Measurements from ENCODE around the gene YPEL2.

The YPEL2 gene

GRCh38 chr17:59397316-59398073, 66.0 kb downstream of the YPEL2 start:
- ChIA-PET POLR2A (no interaction called here), CTCF (interaction anchor here (0.6 to 1.4 kb wide), 2 partner anchors 68 to 352 kb away, joined by 3 read pairs; no protein-coding TSS in a partner anchor)
- Histone ChIP-seq H3K27ac (ENCODE audit: extremely low read depth, low read depth, low read length) (no peak overlapping the region), H3K4me1 (ENCODE audit: control insufficient read depth, insufficient read depth, low read length) (no peaks in the 10 kb centered on the region), H3K4me3 (ENCODE audit: low read depth, low read length) (no peak overlapping the region), H3K9me3 (ENCODE audit: control insufficient read depth, insufficient read depth, low read depth, low read length) (no peaks in the 10 kb centered on the region), H3K36me3 (ENCODE audit: control insufficient read depth in 2 of 2, insufficient read depth in 1 of 2, low read length in 2 of 2) (peaks cover 0 to 11% of the 10 kb centered on the region in 2 experiments; a peak in 1 of 3 replicates)
- TF ChIP-seq ZNF639 (tag by site-specific recombination; IDR thresholded peaks at IDR 0.05) (no peak), ZNF830 (tag by site-specific recombination; IDR thresholded peaks at IDR 0.05; ENCODE audit: low read depth) (no peak), ZBTB8A (tag by site-specific recombination; IDR thresholded peaks at IDR 0.05) (no peak), ZBTB20 (tag by site-specific recombination; IDR thresholded peaks at IDR 0.05) (no peak), YY2 (tag by site-specific recombination; IDR thresholded peaks at IDR 0.05) (no peak), ATF2 (tag by site-specific recombination; IDR thresholded peaks at IDR 0.05; ENCODE audit: low read depth) (no peak)

- Histone ChIP-seq H3K36me3 (ENCODE audit: control insufficient read depth in 2 of 2, insufficient read depth in 1 of 2, low read length in 2 of 2) (peaks cover 0 to 10% of the 10 kb centered on the region in 2 experiments; a peak in 1 of 3 replicates), H3K9me3 (ENCODE audit: control insufficient read depth, insufficient read depth, low read depth, low read length) (no peaks in the 10 kb centered on the region), H3K4me3 (ENCODE audit: low read depth, low read length) (no peak overlapping the region), H3K27ac (ENCODE audit: extremely low read depth, low read depth, low read length) (no peak overlapping the region), H3K4me1 (ENCODE audit: control insufficient read depth, insufficient read depth, low read length) (no peaks in the 10 kb centered on the region)
- ChIA-PET POLR2A (interaction anchor here (0.7 kb wide), 1 partner anchor 70 kb away, joined by 4 read pairs; no protein-coding TSS in a partner anchor), CTCF (no interaction called here)
- TF ChIP-seq ZBTB17 (tag by site-specific recombination; IDR thresholded peaks at IDR 0.05) (no peak), ZNF843 (tag by site-specific recombination; IDR thresholded peaks at IDR 0.05) (no peak), PRDM2 (tag by site-specific recombination; IDR thresholded peaks at IDR 0.05; ENCODE audit: borderline replicate concordance) (no peak), ZNF623 (tag by site-specific recombination; IDR thresholded peaks at IDR 0.05) (no peak), ZNF394 (tag by site-specific recombination; IDR thresholded peaks at IDR 0.05; ENCODE audit: borderline replicate concordance) (no peak), HOXA7 (CRISPR knock-in tag; IDR thresholded peaks at IDR 0.05; ENCODE audit: borderline replicate concordance) (no peak), ZNF747 (tag by site-specific recombination; IDR thresholded peaks at IDR 0.05) (no peak), ZNF704 (tag by site-specific recombination; IDR thresholded peaks at IDR 0.05) (no peak)
Observed at GRCh38 chr17:59399914-59400313, 68.5 kb downstream of the YPEL2 start.

Data from HEK293 (cell line).